ENCODE results near the gene CYP19A1.

- TF ChIP-seq, protein P1, sequence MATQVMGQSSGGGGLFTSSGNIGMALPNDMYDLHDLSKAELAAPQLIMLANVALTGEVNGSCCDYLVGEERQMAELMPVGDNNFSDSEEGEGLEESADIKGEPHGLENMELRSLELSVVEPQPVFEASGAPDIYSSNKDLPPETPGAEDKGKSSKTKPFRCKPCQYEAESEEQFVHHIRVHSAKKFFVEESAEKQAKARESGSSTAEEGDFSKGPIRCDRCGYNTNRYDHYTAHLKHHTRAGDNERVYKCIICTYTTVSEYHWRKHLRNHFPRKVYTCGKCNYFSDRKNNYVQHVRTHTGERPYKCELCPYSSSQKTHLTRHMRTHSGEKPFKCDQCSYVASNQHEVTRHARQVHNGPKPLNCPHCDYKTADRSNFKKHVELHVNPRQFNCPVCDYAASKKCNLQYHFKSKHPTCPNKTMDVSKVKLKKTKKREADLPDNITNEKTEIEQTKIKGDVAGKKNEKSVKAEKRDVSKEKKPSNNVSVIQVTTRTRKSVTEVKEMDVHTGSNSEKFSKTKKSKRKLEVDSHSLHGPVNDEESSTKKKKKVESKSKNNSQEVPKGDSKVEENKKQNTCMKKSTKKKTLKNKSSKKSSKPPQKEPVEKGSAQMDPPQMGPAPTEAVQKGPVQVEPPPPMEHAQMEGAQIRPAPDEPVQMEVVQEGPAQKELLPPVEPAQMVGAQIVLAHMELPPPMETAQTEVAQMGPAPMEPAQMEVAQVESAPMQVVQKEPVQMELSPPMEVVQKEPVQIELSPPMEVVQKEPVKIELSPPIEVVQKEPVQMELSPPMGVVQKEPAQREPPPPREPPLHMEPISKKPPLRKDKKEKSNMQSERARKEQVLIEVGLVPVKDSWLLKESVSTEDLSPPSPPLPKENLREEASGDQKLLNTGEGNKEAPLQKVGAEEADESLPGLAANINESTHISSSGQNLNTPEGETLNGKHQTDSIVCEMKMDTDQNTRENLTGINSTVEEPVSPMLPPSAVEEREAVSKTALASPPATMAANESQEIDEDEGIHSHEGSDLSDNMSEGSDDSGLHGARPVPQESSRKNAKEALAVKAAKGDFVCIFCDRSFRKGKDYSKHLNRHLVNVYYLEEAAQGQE (IDR thresholded peaks at IDR 0.05; ENCODE audit: low read depth), result no peak
- TF ChIP-seq CEBPB (IDR thresholded peaks at IDR 0.05), result no peak
- TF ChIP-seq, protein P2, sequence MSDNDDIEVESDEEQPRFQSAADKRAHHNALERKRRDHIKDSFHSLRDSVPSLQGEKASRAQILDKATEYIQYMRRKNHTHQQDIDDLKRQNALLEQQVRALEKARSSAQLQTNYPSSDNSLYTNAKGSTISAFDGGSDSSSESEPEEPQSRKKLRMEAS (IDR thresholded peaks at IDR 0.05), result no peak
- no peak for TF ChIP-seq YY1 (IDR thresholded peaks at IDR 0.05; ENCODE audit: low read depth)
- no peak for TF ChIP-seq TAF1 (IDR thresholded peaks at IDR 0.05; ENCODE audit: low read depth)
- TF ChIP-seq EP300 (IDR thresholded peaks at IDR 0.05; ENCODE audit: borderline replicate concordance), result no peak
- TF ChIP-seq EGR1 (IDR thresholded peaks at IDR 0.05), result no peak
- no peak for TF ChIP-seq RAD21 (IDR thresholded peaks at IDR 0.05; ENCODE audit: low read depth)
- TF ChIP-seq ZBTB7A (IDR thresholded peaks at IDR 0.05; ENCODE audit: low read depth), result no peak
- no peak for TF ChIP-seq TEAD4 (IDR thresholded peaks at IDR 0.05)
- TF ChIP-seq FOXM1 (IDR thresholded peaks at IDR 0.05; ENCODE audit: borderline replicate concordance, low read depth), result no peak
- TF ChIP-seq CREB1 (IDR thresholded peaks at IDR 0.05; ENCODE audit: low read depth), result no peak
- TF ChIP-seq TCF12 (IDR thresholded peaks at IDR 0.05; ENCODE audit: low read depth), result no peak
- TF ChIP-seq, protein P3, sequence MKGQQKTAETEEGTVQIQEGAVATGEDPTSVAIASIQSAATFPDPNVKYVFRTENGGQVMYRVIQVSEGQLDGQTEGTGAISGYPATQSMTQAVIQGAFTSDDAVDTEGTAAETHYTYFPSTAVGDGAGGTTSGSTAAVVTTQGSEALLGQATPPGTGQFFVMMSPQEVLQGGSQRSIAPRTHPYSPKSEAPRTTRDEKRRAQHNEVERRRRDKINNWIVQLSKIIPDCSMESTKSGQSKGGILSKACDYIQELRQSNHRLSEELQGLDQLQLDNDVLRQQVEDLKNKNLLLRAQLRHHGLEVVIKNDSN (IDR thresholded peaks at IDR 0.05), result no peak
Measured at GRCh38 chr15:51289290-51289689, 49.1 kb downstream of the CYP19A1 start.
